Mesendoderm (in vitro differentiated cells): Measurements from ENCODE around the gene CSTPP1.
A peak's percentile ranks its signal among the peaks of the same experiment; 100 is the strongest.

Experiments used
- DNase-seq: peaks from one replicate; pipeline ENCODE4 v3.0.0; 2013
- H2AK5ac ChIP-seq: 2 replicates; pipeline ENCODE4 v1.6.1; 2013; ENCODE audit warnings: low read length, inconsistent platforms
- H2BK120ac ChIP-seq: 2 replicates; pipeline ENCODE4 v1.6.1; 2013; ENCODE audit warnings: low read depth, mild to moderate bottlenecking, low read length, moderate library complexity, mixed read lengths
- H2BK15ac ChIP-seq: replicated peaks from 2 replicates; pipeline ENCODE4 v1.6.1; 2013; ENCODE audit warnings: low read depth, mild to moderate bottlenecking, moderate library complexity
- H2BK5ac ChIP-seq: 2 replicates; pipeline ENCODE4 v1.6.1; 2013; ENCODE audit warnings: low read length, inconsistent platforms
- H3K18ac ChIP-seq: 2 replicates; pipeline ENCODE4 v1.6.1; 2013; ENCODE audit warnings: mild to moderate bottlenecking, low read length, mixed read lengths
- H3K23ac ChIP-seq: one replicate; pipeline ENCODE4 v1.6.1; 2013; ENCODE audit warnings: low read length
- H3K27ac ChIP-seq: 2 replicates; pipeline ENCODE4 v1.5.1; 2013; ENCODE audit warnings: low read depth, mild to moderate bottlenecking, inconsistent platforms, low read length, moderate library complexity
- H3K27me3 ChIP-seq: 2 replicates; pipeline ENCODE4 v1.6.1; 2013; ENCODE audit warnings: low read length, control low read depth, mild to moderate bottlenecking, inconsistent platforms; ENCODE audit not compliant: insufficient read depth, poor library complexity
- H3K36me3 ChIP-seq: 2 replicates; pipeline ENCODE4 v1.6.1; 2013; ENCODE audit warnings: low read length, inconsistent platforms; ENCODE audit not compliant: control insufficient read depth, insufficient read depth
- H3K4ac ChIP-seq: one replicate; pipeline ENCODE4 v1.6.1; 2013; ENCODE audit warnings: low read depth, mild to moderate bottlenecking, low read length, moderate library complexity
- H3K4me1 ChIP-seq: 2 replicates; pipeline ENCODE4 v1.6.1; 2013; ENCODE audit warnings: low read depth, low read length, inconsistent platforms; ENCODE audit not compliant: control insufficient read depth
- H3K4me2 ChIP-seq: 2 replicates; pipeline ENCODE4 v1.6.1; 2013; ENCODE audit warnings: low read length
- H3K4me3 ChIP-seq: 2 replicates; pipeline ENCODE4 v1.5.1; 2013; ENCODE audit warnings: mild to moderate bottlenecking, low read length
- H3K56ac ChIP-seq: one replicate; pipeline ENCODE4 v1.6.1; 2013; ENCODE audit warnings: low read length
- H3K79me1 ChIP-seq: 2 replicates; pipeline ENCODE4 v1.6.1; 2013; ENCODE audit warnings: low read length, inconsistent platforms
- H3K79me2 ChIP-seq: 2 replicates; pipeline ENCODE4 v1.6.1; 2013; ENCODE audit warnings: mild to moderate bottlenecking, low read length; ENCODE audit not compliant: control insufficient read depth, insufficient read depth
- H3K9ac ChIP-seq: 2 replicates; pipeline ENCODE4 v1.6.1; 2013; ENCODE audit warnings: low read length, inconsistent platforms
- H4K5ac ChIP-seq: one replicate; pipeline ENCODE4 v1.6.1; 2013; ENCODE audit warnings: low read length
- H4K8ac ChIP-seq: one replicate; pipeline ENCODE4 v1.6.1; 2013; ENCODE audit warnings: low read depth, mild to moderate bottlenecking, control low read depth, low read length, moderate library complexity
- WGBS: extraction: QIAGEN DNeasy Blood & Tissue Kit; methylation state at CpG from one replicate; pipeline ENCODE4 v1.1.7; 2013; ENCODE audit warnings: low lambda C conversion rate, missing lambda C conversion rate; ENCODE audit not compliant: insufficient coverage; ENCODE audit errors: extremely low coverage; 5-methylcytosine and 5-hydroxymethylcytosine counted together

CSTPP1 gene

GRCh38 chr11:47127213-47127612 lies 190.7 kb downstream of the CSTPP1 start:
- Histone ChIP-seq H3K79me1 (no peaks in the 10 kb centered on the region), H3K4ac (no peak overlapping the region), H3K27ac (no peak overlapping the region), H3K18ac (no peak overlapping the region), H2AK5ac (no peak overlapping the region), H4K5ac (no peak overlapping the region), H4K8ac (no peak overlapping the region), H2BK15ac (no peak overlapping the region), H3K23ac (no peak overlapping the region), H3K79me2 (no peaks in the 10 kb centered on the region), H3K4me1 (no peaks in the 10 kb centered on the region), H3K27me3 (no peaks in the 10 kb centered on the region), H3K9ac (no peak overlapping the region), H2BK5ac (no peak overlapping the region), H3K4me2 (no peak overlapping the region), H3K4me3 (no peak overlapping the region), H2BK120ac (no peak overlapping the region), H3K56ac (no peak overlapping the region), H3K36me3 (no peaks in the 10 kb centered on the region)
- DNase-seq = no peak
- no CpG with 5 or more reads among the region's 2 CpGs for WGBS

- Histone ChIP-seq H3K4me1 (no peaks in the 10 kb centered on the region), H3K4ac (no peak overlapping the region), H4K5ac (no peak overlapping the region), H2AK5ac (no peak overlapping the region), H3K4me2 (no peak overlapping the region), H3K79me2 (no peaks in the 10 kb centered on the region), H2BK5ac (no peak overlapping the region), H3K9ac (no peak overlapping the region), H2BK15ac (no peak overlapping the region), H3K36me3 (no peaks in the 10 kb centered on the region), H3K4me3 (no peak overlapping the region), H3K27me3 (no peaks in the 10 kb centered on the region), H4K8ac (no peak overlapping the region), H3K27ac (no peak overlapping the region), H2BK120ac (no peak overlapping the region), H3K79me1 (no peaks in the 10 kb centered on the region), H3K56ac (no peak overlapping the region), H3K23ac (no peak overlapping the region), H3K18ac (no peak overlapping the region)
- DNase-seq = peak; percentile 86
- no CpG with 5 or more reads among the region's 3 CpGs for WGBS
Measured at GRCh38 chr11:47130543-47130942, 194.0 kb downstream of the CSTPP1 start.

GRCh38 chr11:47131136-47131535 lies 194.6 kb downstream of the CSTPP1 start:
- Histone ChIP-seq H3K4me2 (no peak overlapping the region), H3K27me3 (no peaks in the 10 kb centered on the region), H3K9ac (no peak overlapping the region), H3K18ac (no peak overlapping the region), H3K27ac (no peak overlapping the region), H3K4ac (no peak overlapping the region), H4K5ac (no peak overlapping the region), H3K79me1 (no peaks in the 10 kb centered on the region), H3K4me1 (no peaks in the 10 kb centered on the region), H3K79me2 (no peaks in the 10 kb centered on the region), H3K36me3 (no peaks in the 10 kb centered on the region), H2AK5ac (no peak overlapping the region), H3K23ac (no peak overlapping the region), H2BK5ac (no peak overlapping the region), H2BK15ac (no peak overlapping the region), H4K8ac (no peak overlapping the region), H2BK120ac (no peak overlapping the region), H3K4me3 (no peak overlapping the region), H3K56ac (no peak overlapping the region)
- WGBS = no CpG with 5 or more reads among the region's 2 CpGs
- no peak for DNase-seq

- no peak overlapping the region for H4K8ac ChIP-seq
- H3K4me1 ChIP-seq = no peaks in the 10 kb centered on the region
- H3K9ac ChIP-seq = no peak overlapping the region
- H3K79me2 ChIP-seq = no peaks in the 10 kb centered on the region
- H3K36me3 ChIP-seq = no peaks in the 10 kb centered on the region
- H3K4me2 ChIP-seq = no peak overlapping the region
- no peak overlapping the region for H3K27ac ChIP-seq
- H2BK15ac ChIP-seq = no peak overlapping the region
- DNase-seq = no peak
- H3K23ac ChIP-seq = no peak overlapping the region
- no peaks in the 10 kb centered on the region for H3K27me3 ChIP-seq
- no peak overlapping the region for H4K5ac ChIP-seq
- H3K18ac ChIP-seq = no peak overlapping the region
- no peak overlapping the region for H2BK120ac ChIP-seq
- H3K56ac ChIP-seq = no peak overlapping the region
- H3K4me3 ChIP-seq = no peak overlapping the region
- no peak overlapping the region for H3K4ac ChIP-seq
- H3K79me1 ChIP-seq = no peaks in the 10 kb centered on the region
- no peak overlapping the region for H2BK5ac ChIP-seq
- no peak overlapping the region for H2AK5ac ChIP-seq
Measured at GRCh38 chr11:47132490-47132889, 195.9 kb downstream of the CSTPP1 start.

GRCh38 chr11:47132981-47133380 lies 196.4 kb downstream of the CSTPP1 start:
- WGBS = no CpG with 5 or more reads among the region's 1 CpG

GRCh38 chr11:47136327-47136726 lies 199.8 kb downstream of the CSTPP1 start:
- no peak overlapping the region for H3K56ac ChIP-seq
- no peaks in the 10 kb centered on the region for H3K79me1 ChIP-seq
- no peak overlapping the region for H3K4me2 ChIP-seq
- H3K4me3 ChIP-seq = no peak overlapping the region
- H3K27me3 ChIP-seq = no peaks in the 10 kb centered on the region
- DNase-seq = no peak
- H3K4me1 ChIP-seq = no peaks in the 10 kb centered on the region
- peaks cover 2% of the 10 kb centered on the region for H3K36me3 ChIP-seq
- no peak overlapping the region for H4K5ac ChIP-seq
- H3K9ac ChIP-seq = no peak overlapping the region
- no peak overlapping the region for H2BK5ac ChIP-seq
- H3K23ac ChIP-seq = no peak overlapping the region
- no CpG with 5 or more reads among the region's 3 CpGs for WGBS
- H2BK120ac ChIP-seq = no peak overlapping the region
- no peak overlapping the region for H3K27ac ChIP-seq
- H4K8ac ChIP-seq = no peak overlapping the region
- no peak overlapping the region for H2AK5ac ChIP-seq
- H3K18ac ChIP-seq = no peak overlapping the region
- no peak overlapping the region for H3K4ac ChIP-seq
- no peak overlapping the region for H2BK15ac ChIP-seq
- no peaks in the 10 kb centered on the region for H3K79me2 ChIP-seq

More at GRCh38 chr11:47132981-47133380, 196.4 kb downstream of the CSTPP1 start:
- H2BK120ac ChIP-seq = no peak overlapping the region
- no peak overlapping the region for H3K27ac ChIP-seq
- no peaks in the 10 kb centered on the region for H3K36me3 ChIP-seq
- no peak overlapping the region for H2AK5ac ChIP-seq
- H4K8ac ChIP-seq = no peak overlapping the region
- H2BK15ac ChIP-seq = no peak overlapping the region
- no peaks in the 10 kb centered on the region for H3K4me1 ChIP-seq
- no peak overlapping the region for H3K4me2 ChIP-seq
- no peak overlapping the region for H3K23ac ChIP-seq
- H3K79me1 ChIP-seq = no peaks in the 10 kb centered on the region
- H4K5ac ChIP-seq = no peak overlapping the region
- H3K18ac ChIP-seq = no peak overlapping the region
- H3K79me2 ChIP-seq = no peaks in the 10 kb centered on the region
- H3K4me3 ChIP-seq = no peak overlapping the region
- H3K9ac ChIP-seq = no peak overlapping the region
- H3K4ac ChIP-seq = no peak overlapping the region
- no peaks in the 10 kb centered on the region for H3K27me3 ChIP-seq
- H2BK5ac ChIP-seq = no peak overlapping the region
- no peak for DNase-seq
- no peak overlapping the region for H3K56ac ChIP-seq
